H9 (cell line): ENCODE measurements around the gene XPNPEP3. TPM values are rescaled to one million over a fixed set of nuclear protein-coding genes. Genes with fewer than 3 reads are reported as not detected.

Experiments used
- DNase-seq: peaks from one replicate; pipeline ENCODE4 v3.0.0-alpha.2; 2017
- H2AFZ ChIP-seq: one replicate; pipeline ENCODE4 v1.6.1; 2013; ENCODE audit warnings: mild to moderate bottlenecking, low read length, control low read depth, moderate library complexity
- H2AK5ac ChIP-seq: 2 replicates; pipeline ENCODE4 v1.6.1; 2013; ENCODE audit warnings: low read length, control low read depth, mixed read lengths; ENCODE audit not compliant: insufficient read length
- H2BK120ac ChIP-seq: one replicate; pipeline ENCODE4 v1.6.1; 2013; ENCODE audit warnings: low read depth, mild to moderate bottlenecking, low read length, control low read depth, inconsistent platforms; ENCODE audit not compliant: poor library complexity, severe bottlenecking
- H2BK12ac ChIP-seq: 2 replicates; pipeline ENCODE4 v1.6.1; 2013; ENCODE audit warnings: low read length, control low read depth, mixed read lengths, low read depth; ENCODE audit not compliant: insufficient read length
- H2BK15ac ChIP-seq: 2 replicates; pipeline ENCODE4 v1.6.1; 2013; ENCODE audit warnings: low read depth, low read length, control low read depth
- H2BK20ac ChIP-seq: one replicate; pipeline ENCODE4 v1.6.1; 2013; ENCODE audit warnings: low read depth, mild to moderate bottlenecking, low read length, control low read depth, inconsistent platforms; ENCODE audit not compliant: poor library complexity, severe bottlenecking
- H2BK5ac ChIP-seq: 2 replicates; pipeline ENCODE4 v1.6.1; 2013; ENCODE audit warnings: low read length, control low read depth, mixed read lengths; ENCODE audit not compliant: insufficient read length
- H3K14ac ChIP-seq: 2 replicates; pipeline ENCODE4 v1.6.1; 2013; ENCODE audit warnings: low read length, control low read depth; ENCODE audit not compliant: insufficient read depth
- H3K18ac ChIP-seq: 2 replicates; pipeline ENCODE4 v1.6.1; 2013; ENCODE audit warnings: low read depth, mild to moderate bottlenecking, mixed read lengths, low read length, control low read depth; ENCODE audit not compliant: insufficient read length
- H3K23ac ChIP-seq: 2 replicates; pipeline ENCODE4 v1.6.1; 2013; ENCODE audit warnings: low read length, control low read depth, mixed read lengths, low read depth; ENCODE audit not compliant: insufficient read length
- H3K23me2 ChIP-seq: 2 replicates; pipeline ENCODE4 v1.6.1; 2013; ENCODE audit warnings: low read depth, mild to moderate bottlenecking, mixed read lengths, low read length, control low read depth; ENCODE audit not compliant: insufficient read length, poor library complexity, severe bottlenecking
- H3K27ac ChIP-seq: 2 replicates; pipeline ENCODE4 v1.5.1; 2013; ENCODE audit warnings: low read length, control low read depth, mixed read lengths, low read depth; ENCODE audit not compliant: insufficient read length
- H3K27me3 ChIP-seq: 2 replicates; pipeline ENCODE4 v1.6.1; 2013; ENCODE audit warnings: low read length, control low read depth, inconsistent platforms; ENCODE audit not compliant: insufficient read depth
- H3K4ac ChIP-seq: 2 replicates; pipeline ENCODE4 v1.6.1; 2013; ENCODE audit warnings: low read depth, mild to moderate bottlenecking, control low read depth, inconsistent platforms, low read length, moderate library complexity
- H3K4me1 ChIP-seq: 2 replicates; pipeline ENCODE4 v1.6.1; 2013; ENCODE audit warnings: low read length, control low read depth, inconsistent platforms; ENCODE audit not compliant: insufficient read depth
- H3K4me2 ChIP-seq: 2 replicates; pipeline ENCODE4 v1.6.1; 2013; ENCODE audit warnings: low read length, control low read depth, mixed read lengths; ENCODE audit not compliant: insufficient read length, insufficient read depth
- H3K56ac ChIP-seq: 2 replicates; pipeline ENCODE4 v1.6.1; 2013; ENCODE audit warnings: low read depth, mild to moderate bottlenecking, mixed read lengths, low read length, control low read depth; ENCODE audit not compliant: insufficient read length
- H3K79me1 ChIP-seq: 2 replicates; pipeline ENCODE4 v1.6.1; 2013; ENCODE audit warnings: low read depth, mild to moderate bottlenecking, moderate library complexity, low read length, control low read depth, inconsistent platforms; ENCODE audit not compliant: insufficient read depth, poor library complexity, severe bottlenecking
- H3K79me2 ChIP-seq: 2 replicates; pipeline ENCODE4 v1.6.1; 2013; ENCODE audit warnings: low read length, control low read depth, inconsistent platforms; ENCODE audit not compliant: insufficient read depth
- H3K9ac ChIP-seq: 2 replicates; pipeline ENCODE4 v1.6.1; 2013; ENCODE audit warnings: low read length, control low read depth, mixed read lengths; ENCODE audit not compliant: insufficient read length; ENCODE audit errors: extremely low read depth
- H3K9me3 ChIP-seq: one replicate; pipeline ENCODE4 v1.6.1; 2013; ENCODE audit warnings: low read depth, low read length, inconsistent platforms; ENCODE audit not compliant: control insufficient read depth
- H3T11ph ChIP-seq: one replicate; pipeline ENCODE4 v1.6.1; 2013; ENCODE audit warnings: mild to moderate bottlenecking, low read length, control low read depth, inconsistent platforms
- H4K20me1 ChIP-seq: one replicate; pipeline ENCODE4 v1.6.1; 2013; ENCODE audit not compliant: control insufficient read depth, insufficient read length, insufficient read depth
- H4K5ac ChIP-seq: 2 replicates; pipeline ENCODE4 v1.6.1; 2013; ENCODE audit warnings: low read depth, mild to moderate bottlenecking, mixed read lengths, low read length, control low read depth; ENCODE audit not compliant: insufficient read length
- H4K8ac ChIP-seq: replicated peaks from 2 replicates; pipeline ENCODE4 v1.6.1; 2013; ENCODE audit warnings: low read length, control low read depth, mixed read lengths, low read depth; ENCODE audit not compliant: insufficient read length
- H4K91ac ChIP-seq: 2 replicates; pipeline ENCODE4 v1.6.1; 2013; ENCODE audit warnings: low read depth, mild to moderate bottlenecking, moderate library complexity, mixed read lengths, low read length, control low read depth; ENCODE audit not compliant: insufficient read length
- H3K27ac Mint-ChIP-seq, 3 experiments: 2 replicates in 2 of 3; 3 replicates in 1 of 3; pipeline ENCODE4 v1.8.0; 2020 to 2021; ENCODE audit warnings: mixed read lengths in 3 of 3, mild to moderate bottlenecking in 1 of 3, moderate library complexity in 1 of 3
- H3K27me3 Mint-ChIP-seq: 2 replicates; pipeline ENCODE4 v1.8.0; 2021; ENCODE audit warnings: low read depth, mild to moderate bottlenecking, moderate library complexity, mixed read lengths
- H3K36me3 Mint-ChIP-seq, 3 experiments: 2 replicates in 2 of 3; 3 replicates in 1 of 3; pipeline ENCODE4 v1.8.0; 2020 to 2021; ENCODE audit warnings: low read depth in 3 of 3, mixed read lengths in 3 of 3; ENCODE audit not compliant: insufficient read depth in 1 of 3
- H3K4me1 Mint-ChIP-seq, 2 experiments: 2 replicates each; pipeline ENCODE4 v1.8.0; 2020; ENCODE audit warnings: mixed read lengths in 2 of 2
- H3K4me3 Mint-ChIP-seq, 2 experiments: 2 replicates in 1 of 2; 3 replicates in 1 of 2; pipeline ENCODE4 v1.8.0; 2020 to 2021; ENCODE audit warnings: mild to moderate bottlenecking in 2 of 2, mixed read lengths in 2 of 2, moderate library complexity in 1 of 2
- H3K9me3 Mint-ChIP-seq, 2 experiments: 2 replicates in 1 of 2; 3 replicates in 1 of 2; pipeline ENCODE4 v1.8.0; 2020; ENCODE audit warnings: mild to moderate bottlenecking in 2 of 2, mixed read lengths in 2 of 2, moderate library complexity in 1 of 2
- CTCF ChIP-seq: fragments of 200-600 bp; sonication (generic); conservative IDR thresholded peaks from 3 replicates; pipeline ENCODE4 v1.8.0; 2021; ENCODE audit warnings: antibody characterized with exemption, mild to moderate bottlenecking
- WGBS: extraction: QIAGEN DNeasy Blood & Tissue Kit; methylation state at CpG from one replicate; pipeline ENCODE4 v1.1.7; 2013; ENCODE audit warnings: missing lambda C conversion rate, low lambda C conversion rate, mixed read lengths; ENCODE audit not compliant: insufficient read length; ENCODE audit errors: extremely low coverage; 5-methylcytosine and 5-hydroxymethylcytosine counted together
- total RNA-seq: library from RNA; stranded (reverse); gene quantifications from 2 replicates; pipeline ENCODE4 v1.2.1, GENCODE V29; 2021

The XPNPEP3 gene
- total RNA-seq, 1 experiment from 2014 or later = 18.3 TPM

DNA sequence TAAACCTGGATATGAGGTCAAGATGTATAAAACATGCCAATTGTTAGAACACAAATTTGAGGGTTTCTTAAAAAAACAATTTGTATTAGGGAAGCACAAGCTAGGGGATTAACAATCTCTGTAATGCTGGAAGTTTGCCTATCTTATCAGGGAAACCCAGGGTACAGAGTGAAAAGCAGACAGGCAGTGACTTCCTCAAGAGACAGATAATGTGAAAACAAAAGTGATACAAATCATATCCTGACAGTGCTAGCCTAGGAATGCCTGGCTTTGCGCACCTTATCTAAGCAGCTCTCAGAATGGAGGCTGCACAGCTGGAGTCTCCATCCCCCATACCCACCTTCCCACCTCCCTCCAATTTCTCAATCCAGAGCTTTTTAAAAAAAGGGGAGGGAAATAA is 71.7 kb downstream of the XPNPEP3 start:
- H4K91ac ChIP-seq = no peak overlapping the region
- no peak overlapping the region for H3K27ac Mint-ChIP-seq
- no peaks in the 10 kb centered on the region for H3K9me3 ChIP-seq
- H2BK15ac ChIP-seq = no peak overlapping the region
- H3K79me1 ChIP-seq = no peaks in the 10 kb centered on the region
- no peak overlapping the region for H3K4me2 ChIP-seq
- no peaks in the 10 kb centered on the region for H3K4me1 ChIP-seq
- no peak overlapping the region for H4K8ac ChIP-seq
- no peaks in the 10 kb centered on the region for H3K9me3 Mint-ChIP-seq
- H3K79me2 ChIP-seq = no peaks in the 10 kb centered on the region
- H3K4ac ChIP-seq = no peak overlapping the region
- no peak overlapping the region for H2BK120ac ChIP-seq
- no peak overlapping the region for H3K14ac ChIP-seq
- H3K27me3 Mint-ChIP-seq = no peaks in the 10 kb centered on the region
- no peak overlapping the region for H3K56ac ChIP-seq
- no peak overlapping the region for H3K18ac ChIP-seq
- no peaks in the 10 kb centered on the region for H3K23me2 ChIP-seq
- no peak for TF ChIP-seq CTCF
- H4K5ac ChIP-seq = no peak overlapping the region
- no peak overlapping the region for H2BK12ac ChIP-seq
- no peak overlapping the region for H3K4me3 Mint-ChIP-seq
- no peak overlapping the region for H3K27ac ChIP-seq
- H2AFZ ChIP-seq = no peak overlapping the region
- no peaks in the 10 kb centered on the region for H4K20me1 ChIP-seq
- no peaks in the 10 kb centered on the region for H3K27me3 ChIP-seq
- H3K36me3 Mint-ChIP-seq = peaks cover 13 to 37% (median 33%) of the 10 kb centered on the region in 3 experiments; a peak in 6 of 7 replicates
- no peaks in the 10 kb centered on the region for H3K4me1 Mint-ChIP-seq
- no CpG with 5 or more reads among the region's 1 CpG for WGBS
- H2AK5ac ChIP-seq = no peak overlapping the region
- H2BK20ac ChIP-seq = no peak overlapping the region
- no peak overlapping the region for H3K23ac ChIP-seq
- no peak overlapping the region for H3T11ph ChIP-seq
- no peak overlapping the region for H3K9ac ChIP-seq
- DNase-seq = no peak
- H2BK5ac ChIP-seq = no peak overlapping the region
